GM12873 (cell line): ENCODE measurements around the gene AGAP2.

Source experiments
- CTCF ChIP-seq: IDR thresholded peaks from 2 replicates; pipeline ENCODE4 v1.5.1; 2012; ENCODE audit warnings: low read depth, mild to moderate bottlenecking, moderate library complexity, low read length, control low read depth; ENCODE audit not compliant: insufficient read depth; ENCODE audit errors: missing control alignments

Gene AGAP2

GRCh38 chr12:57761391-57761998 lies 23.0 kb upstream of the AGAP2 start:
- TF ChIP-seq CTCF, result no peak

DNA sequence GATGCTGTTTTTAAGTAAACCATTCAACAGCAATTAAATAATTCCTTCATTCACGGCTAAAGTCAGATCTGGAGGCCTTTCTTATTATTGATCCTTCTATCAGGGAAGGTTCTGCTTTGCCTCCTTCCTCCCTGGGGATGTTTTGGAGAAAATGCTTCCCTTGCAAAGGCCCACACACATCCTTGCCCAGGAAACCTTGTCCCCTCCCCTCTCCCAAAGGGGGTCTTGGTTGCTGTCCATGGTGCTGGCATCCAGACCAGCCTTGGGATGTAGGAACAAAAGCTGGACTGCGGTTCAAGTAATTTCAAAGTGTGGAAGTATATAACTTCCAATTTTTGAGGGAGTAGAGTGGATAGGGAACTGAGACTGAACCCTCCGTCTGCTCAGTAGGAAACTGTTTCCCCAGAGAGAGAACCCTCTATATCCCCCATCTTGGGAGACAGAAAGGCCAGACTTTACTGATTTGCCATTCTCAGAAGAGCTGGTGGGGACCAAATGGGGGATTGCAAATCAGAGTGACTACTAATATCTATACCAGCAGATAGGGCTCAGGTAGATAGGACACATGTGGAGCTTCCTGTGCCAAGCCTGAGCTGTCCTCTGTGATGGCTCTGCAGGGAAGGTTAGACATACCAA lies 21.9 kb upstream of the AGAP2 start:
- TF ChIP-seq CTCF, result no peak

DNA sequence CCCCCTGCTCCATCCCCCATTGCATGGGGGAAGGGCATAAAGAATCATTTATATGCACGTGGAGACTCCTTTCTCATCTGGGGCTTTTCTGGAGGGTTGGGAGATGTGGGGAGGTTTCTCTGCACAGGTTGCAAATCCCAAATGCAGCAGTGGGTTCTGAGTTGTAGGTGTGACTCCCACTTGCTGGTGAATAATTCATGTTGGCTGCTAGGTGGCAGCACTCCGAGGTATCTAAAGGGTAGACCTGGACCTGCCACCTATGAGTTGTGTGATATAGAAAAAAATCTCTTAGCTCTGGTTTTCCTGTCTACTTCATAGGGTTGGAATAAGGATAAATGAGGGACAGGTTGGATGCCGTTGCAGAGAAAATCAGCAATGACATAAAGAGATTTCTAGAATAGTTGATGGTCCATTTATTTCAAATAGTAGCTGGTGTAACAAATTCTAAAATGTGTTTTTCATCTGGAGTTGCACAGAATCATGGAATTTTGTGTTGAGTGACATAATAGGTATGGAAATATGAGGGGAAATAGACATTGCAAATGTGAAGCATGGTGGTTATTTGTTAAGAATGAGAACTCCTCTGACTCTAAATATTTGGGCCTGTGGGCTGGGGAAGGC lies 20.9 kb upstream of the AGAP2 start:
- peak; percentile 69 for TF ChIP-seq CTCF

- TF ChIP-seq CTCF, result no peak
These were observed 20.2 kb upstream of the AGAP2 start for GRCh38 chr12:57758552-57759359.

GRCh38 chr12:57757771-57758170 lies 19.2 kb upstream of the AGAP2 start:
- TF ChIP-seq CTCF, result no peak

- TF ChIP-seq CTCF, result peak; percentile 96
These were observed 18.1 kb upstream of the AGAP2 start for GRCh38 chr12:57756406-57757341.
